ENCODE data around the gene TACC2.

- TF ChIP-seq POLR2A (IDR thresholded peaks at IDR 0.05; ENCODE audit: low read length) = no peak
- no peak for TF ChIP-seq GATA1 (IDR thresholded peaks at IDR 0.05; ENCODE audit: low read depth, low read length)
These were observed 12.4 kb upstream of the TACC2 start for GRCh38 chr10:121976607-121977006.
